GM20000 (cell line): ENCODE data around the gene PHYHIPL.
"Not testable (repeated sequence)": the region's sequence is repeated elsewhere in the genome, so short reads cannot be mapped to it uniquely, and the experiment has no call there.

Experiments used
- DNase-seq: peaks from one replicate; pipeline ENCODE4 v3.0.0; 2012; ENCODE audit warnings: low spot score
- CTCF ChIP-seq: IDR thresholded peaks from 2 replicates; pipeline ENCODE4 v1.5.1; 2012; ENCODE audit warnings: mild to moderate bottlenecking, control low read depth; ENCODE audit errors: extremely low read depth, missing control alignments

PHYHIPL gene

GRCh38 chr10:59227136-59227673 is 50.8 kb downstream of the PHYHIPL start:
- DNase-seq = no peak
- TF ChIP-seq CTCF = no peak

- no peak for DNase-seq
- no peak for TF ChIP-seq CTCF
Measured at GRCh38 chr10:59229441-59229840, 53.0 kb downstream of the PHYHIPL start.

GRCh38 chr10:59234194-59234593 is 57.8 kb downstream of the PHYHIPL start:
- TF ChIP-seq CTCF = no peak
- DNase-seq = no peak

GRCh38 chr10:59234816-59235429 is 58.5 kb downstream of the PHYHIPL start:
- no peak for DNase-seq

GRCh38 chr10:59236064-59236697 is 59.7 kb downstream of the PHYHIPL start:
- DNase-seq = no peak
- no peak for TF ChIP-seq CTCF

More at GRCh38 chr10:59234816-59235429, 58.5 kb downstream of the PHYHIPL start:
- TF ChIP-seq CTCF = peak; percentile 10

GRCh38 chr10:59237775-59238174 is 61.3 kb downstream of the PHYHIPL start:
- TF ChIP-seq CTCF = no peak
- no peak for DNase-seq

GRCh38 chr10:59239108-59239507 is 62.7 kb downstream of the PHYHIPL start:
- not testable (repeated sequence) for DNase-seq
